Subcutaneous abdominal adipose tissue (tissue), 5 donors: ENCODE measurements around the gene MTTP.
"Not testable (repeated sequence)": the region's sequence is repeated elsewhere in the genome, so short reads cannot be mapped to it uniquely, and the experiment has no call there.

ENCODE experiments used
- H3K27ac ChIP-seq: one replicate; pipeline ENCODE4 v1.7.0; 2013; ENCODE audit warnings: low read depth, mild to moderate bottlenecking, inconsistent platforms, low read length, moderate library complexity
- H3K27me3 ChIP-seq, 5 donors: one replicate each; pipeline ENCODE4 v1.7.0; 2013; ENCODE audit warnings: low read length in 5 of 5, inconsistent platforms in 1 of 5; ENCODE audit not compliant: control insufficient read depth in 5 of 5, insufficient read depth in 4 of 5
- H3K36me3 ChIP-seq, 5 donors: one replicate each; pipeline ENCODE4 v1.7.0; 2013; ENCODE audit warnings: low read length in 5 of 5; ENCODE audit not compliant: control insufficient read depth in 5 of 5, insufficient read depth in 5 of 5
- H3K4me1 ChIP-seq, 5 donors: one replicate each; pipeline ENCODE4 v1.7.0; 2013; ENCODE audit warnings: low read length in 5 of 5, mild to moderate bottlenecking in 3 of 5, moderate library complexity in 1 of 5; ENCODE audit not compliant: control insufficient read depth in 5 of 5, insufficient read depth in 5 of 5
- H3K4me3 ChIP-seq, 5 donors: one replicate each; pipeline ENCODE4 v1.7.0; 2013; ENCODE audit warnings: low read length in 5 of 5, low read depth in 1 of 5
- H3K9ac ChIP-seq, 5 donors: one replicate each; pipeline ENCODE4 v1.7.0; 2013; ENCODE audit warnings: low read length in 5 of 5, mild to moderate bottlenecking in 4 of 5, moderate library complexity in 3 of 5
- H3K9me3 ChIP-seq, 5 donors: one replicate each; pipeline ENCODE4 v1.7.0; 2013; ENCODE audit warnings: low read length in 5 of 5; ENCODE audit not compliant: control insufficient read depth in 5 of 5
- donor health status: healthy.
- donor health status: healthy.
- donor health status: healthy.
- donor health status: healthy.
- donor health status: healthy.

The MTTP gene

GRCh38 chr4:99574530-99575324 lies at the start of gene MTTP:
Gene MTTP, plus strand, starts transcription at chr4:99574824. Its CDS starts 86 bp downstream, at chr4:99574910.
- H3K27ac ChIP-seq: no peak within 1 kb of the TSS

DNA sequence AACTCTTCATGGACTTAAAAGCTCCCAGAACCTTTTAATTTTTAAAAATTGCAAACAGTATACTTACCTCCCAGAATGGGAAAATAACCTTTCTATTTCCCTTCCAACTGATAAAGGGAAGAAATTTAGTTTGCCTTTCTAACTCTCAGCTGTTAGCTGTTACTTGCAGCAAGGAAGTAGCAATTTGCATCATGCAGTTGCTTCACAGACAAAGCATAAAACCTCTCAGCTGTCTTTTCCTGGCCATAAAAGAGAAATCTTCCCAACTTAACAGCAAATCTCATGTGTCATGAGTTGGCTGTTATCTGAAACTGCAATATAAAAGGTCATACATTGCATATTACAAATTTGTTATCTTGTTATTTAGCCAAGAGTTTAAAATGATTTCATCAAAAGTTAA lies 45.4 kb upstream of the MTTP start:
- H3K4me1 ChIP-seq: no peaks in the 10 kb centered on the region
- no peaks in the 10 kb centered on the region for H3K9me3 ChIP-seq
- H3K27me3 ChIP-seq: no peaks in the 10 kb centered on the region
- H3K9ac ChIP-seq: no peak overlapping the region
- H3K27ac ChIP-seq: no peak overlapping the region
- H3K36me3 ChIP-seq: no peaks in the 10 kb centered on the region
- no peak overlapping the region for H3K4me3 ChIP-seq

More at GRCh38 chr4:99574530-99575324, at the start of gene MTTP:
- Histone ChIP-seq H3K4me1 (no peaks in the 10 kb centered on the region), H3K36me3 (no peaks in the 10 kb centered on the region), H3K4me3 (no peak within 1 kb of the TSS), H3K9me3 (no peaks in the 10 kb centered on the region), H3K9ac (no peak within 1 kb of the TSS), H3K27me3 (no peaks in the 10 kb centered on the region)

DNA sequence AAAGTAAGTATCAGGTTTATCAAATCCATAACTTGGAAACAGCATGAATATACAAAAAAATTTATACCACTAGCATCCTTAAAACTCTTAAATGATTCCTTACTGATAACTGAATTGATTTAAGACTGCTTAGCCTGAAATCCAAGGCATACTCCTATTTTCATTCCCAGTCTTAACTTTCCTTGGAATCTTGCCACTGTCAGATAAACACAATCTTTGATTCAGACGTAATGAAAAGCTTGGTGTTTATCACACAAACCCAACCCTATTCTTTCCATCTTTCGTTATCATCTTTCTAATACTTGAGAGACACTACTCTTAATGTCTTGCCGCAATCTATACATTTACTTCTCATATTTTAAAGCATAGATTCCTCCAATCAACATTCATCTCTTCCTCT lies 44.7 kb upstream of the MTTP start:
- H3K9ac ChIP-seq: no peak overlapping the region

DNA sequence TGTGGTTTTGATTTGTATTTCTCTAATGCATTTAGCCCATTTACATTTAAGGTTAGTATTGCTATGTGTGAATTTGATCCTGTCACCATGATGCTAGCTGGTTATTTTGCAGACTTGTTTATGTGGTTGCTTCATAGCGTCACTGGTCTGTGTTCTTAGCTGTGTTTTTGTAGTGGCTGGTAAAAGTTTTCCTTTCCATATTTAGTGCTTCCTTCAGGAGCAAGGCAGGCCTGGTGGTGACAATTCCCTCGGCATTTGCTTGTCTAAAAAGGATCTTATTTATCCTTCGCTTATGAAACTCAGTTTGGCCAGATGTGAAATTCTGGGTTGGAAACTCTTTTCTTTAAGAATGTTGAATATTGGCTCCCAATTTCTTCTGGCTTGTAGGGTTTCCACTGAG lies 39.9 kb upstream of the MTTP start:
- not testable (repeated sequence) for H3K27ac ChIP-seq, H3K27me3 ChIP-seq, H3K9ac ChIP-seq, H3K36me3 ChIP-seq, H3K4me1 ChIP-seq, H3K9me3 ChIP-seq, H3K4me3 ChIP-seq

More for the DNA sequence above, 44.7 kb upstream of the MTTP start:
- Histone ChIP-seq H3K27ac (no peak overlapping the region), H3K9me3 (no peaks in the 10 kb centered on the region), H3K36me3 (no peaks in the 10 kb centered on the region), H3K4me3 (no peak overlapping the region), H3K27me3 (no peaks in the 10 kb centered on the region), H3K4me1 (no peaks in the 10 kb centered on the region)

GRCh38 chr4:99536271-99536670 lies 38.4 kb upstream of the MTTP start:
- Histone ChIP-seq H3K36me3 (no peaks in the 10 kb centered on the region), H3K4me1 (no peaks in the 10 kb centered on the region), H3K4me3 (no peak overlapping the region), H3K27ac (no peak overlapping the region), H3K9ac (no peak overlapping the region), H3K27me3 (peaks cover 0 to 5% (median 0%) of the 10 kb centered on the region in 5 donors), H3K9me3 (no peaks in the 10 kb centered on the region)

GRCh38 chr4:99536848-99537247 lies 37.8 kb upstream of the MTTP start:
- Histone ChIP-seq H3K27me3 (peaks cover 0 to 5% (median 0%) of the 10 kb centered on the region in 5 donors), H3K36me3 (no peaks in the 10 kb centered on the region), H3K4me3 (no peak overlapping the region), H3K9ac (no peak overlapping the region), H3K27ac (no peak overlapping the region), H3K9me3 (no peaks in the 10 kb centered on the region), H3K4me1 (no peaks in the 10 kb centered on the region)

DNA sequence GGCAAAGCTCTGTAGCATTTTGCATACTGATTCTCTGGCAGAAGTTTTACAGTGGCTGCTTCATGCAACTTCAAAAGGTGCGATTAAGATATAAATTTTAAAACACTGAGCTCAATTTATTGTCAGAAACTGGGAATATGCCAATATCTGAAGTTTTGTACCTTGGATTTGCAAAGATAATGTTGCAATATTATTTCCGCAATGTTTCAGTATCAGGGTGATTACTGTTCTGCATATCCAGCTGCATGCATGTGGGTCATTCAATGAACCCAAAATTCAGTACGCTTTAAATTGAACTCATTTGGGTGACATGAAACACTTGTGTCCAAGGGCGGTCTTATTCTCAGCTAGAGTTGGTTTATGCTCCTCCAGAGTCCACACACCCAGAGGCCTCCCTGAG lies 37.0 kb upstream of the MTTP start:
- Histone ChIP-seq H3K27ac (no peak overlapping the region), H3K27me3 (peaks cover 0 to 5% (median 0%) of the 10 kb centered on the region in 5 donors)

DNA sequence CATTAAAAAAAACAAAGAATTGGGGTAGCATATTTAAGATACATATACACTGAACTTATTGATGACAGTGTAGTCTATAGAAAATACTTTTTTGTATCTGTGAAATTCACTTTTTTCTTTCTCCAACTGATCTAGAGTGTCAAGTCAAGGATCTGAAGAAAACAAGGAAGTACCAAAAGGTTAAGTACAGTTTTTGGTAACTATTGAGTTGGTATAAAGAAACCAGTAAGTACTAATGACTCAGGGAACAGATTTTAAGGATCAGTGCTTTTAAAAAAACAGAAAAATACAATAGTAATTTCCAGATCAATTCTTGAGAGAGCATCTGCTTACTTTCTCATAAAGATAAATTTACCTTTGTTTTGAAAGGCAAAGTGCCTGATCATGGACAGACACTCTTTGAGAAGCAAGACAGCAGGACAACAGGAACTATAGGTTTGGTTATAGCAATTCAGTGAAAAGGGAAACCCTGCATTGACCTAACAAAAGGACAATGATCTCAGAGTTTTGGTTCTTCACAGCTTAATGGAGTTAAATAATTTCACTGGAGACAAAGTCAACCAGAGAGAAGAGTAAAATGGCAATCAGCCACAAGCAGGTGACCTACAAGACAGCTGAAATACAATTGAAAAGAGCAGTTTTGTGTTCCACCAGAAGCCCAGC lies 34.2 kb upstream of the MTTP start:
- Histone ChIP-seq H3K27me3 (peaks cover 0 to 5% (median 0%) of the 10 kb centered on the region in 5 donors), H3K9ac (no peak overlapping the region), H3K4me3 (no peak overlapping the region), H3K36me3 (peaks cover 0 to 3% (median 0%) of the 10 kb centered on the region in 5 donors), H3K9me3 (peaks cover 0 to 6% (median 0%) of the 10 kb centered on the region in 5 donors), H3K4me1 (no peaks in the 10 kb centered on the region), H3K27ac (no peak overlapping the region)

More for the DNA sequence above, 37.0 kb upstream of the MTTP start:
- no peaks in the 10 kb centered on the region for H3K9me3 ChIP-seq
- no peaks in the 10 kb centered on the region for H3K4me1 ChIP-seq
- H3K36me3 ChIP-seq: no peaks in the 10 kb centered on the region
- H3K4me3 ChIP-seq: no peak overlapping the region
- H3K9ac ChIP-seq: no peak overlapping the region

DNA sequence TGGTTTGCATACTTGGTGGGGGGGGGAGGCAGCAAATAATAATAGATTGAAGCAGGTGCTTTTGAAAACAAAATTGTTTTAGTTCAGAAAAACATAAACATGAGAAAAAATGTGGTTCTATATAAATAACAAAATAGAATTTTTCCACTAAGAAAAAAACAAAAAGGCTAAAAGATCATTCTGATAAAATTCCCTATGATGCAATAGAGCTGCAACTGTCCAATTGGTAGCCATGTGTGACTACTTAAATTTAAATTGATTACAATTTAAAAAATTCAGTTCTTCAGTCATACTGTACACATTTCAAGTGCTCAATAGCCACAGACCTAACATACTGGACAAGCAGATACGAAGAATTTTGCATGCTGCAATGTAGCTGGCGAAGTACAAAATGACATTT lies 21.8 kb upstream of the MTTP start:
- Histone ChIP-seq H3K27me3 (no peaks in the 10 kb centered on the region), H3K27ac (no peak overlapping the region), H3K4me1 (no peaks in the 10 kb centered on the region), H3K9ac (no peak overlapping the region), H3K4me3 (no peak overlapping the region), H3K9me3 (no peaks in the 10 kb centered on the region), H3K36me3 (peaks cover 0 to 20% (median 15%) of the 10 kb centered on the region in 5 donors)
